Fibroblast of lung (primary cell): ENCODE measurements around the gene BAZ1B. TPM values are rescaled to one million over a fixed set of nuclear protein-coding genes. Genes with fewer than 3 reads are reported as not detected.
A peak's percentile ranks its signal among the peaks of the same experiment; 100 is the strongest.

ENCODE experiments used
- DNase-seq, 2 donors: peaks; one replicate each; pipeline versions ENCODE4 v3.0.0 to v3.0.0-alpha.2; 2010; ENCODE audit warnings: low read depth in 2 of 2
- H2AFZ ChIP-seq: 2 replicates; pipeline ENCODE4 v1.5.1; 2012; ENCODE audit warnings: low read length, control low read depth, inconsistent platforms
- H3K27ac ChIP-seq: 2 replicates; pipeline ENCODE4 v1.5.1; 2011; ENCODE audit warnings: low read length, control low read depth; ENCODE audit not compliant: insufficient read depth
- H3K27me3 ChIP-seq: 2 replicates; pipeline ENCODE4 v1.5.1; 2011; ENCODE audit warnings: mild to moderate bottlenecking, low read length; ENCODE audit not compliant: control insufficient read depth, insufficient read depth
- H3K36me3 ChIP-seq: 2 replicates; pipeline ENCODE4 v1.5.1; 2011; ENCODE audit warnings: low read length; ENCODE audit not compliant: control insufficient read depth, insufficient read depth
- H3K4me1 ChIP-seq: 2 replicates; pipeline ENCODE4 v1.5.1; 2011; ENCODE audit warnings: low read length; ENCODE audit not compliant: control insufficient read depth, insufficient read depth; ENCODE audit errors: extremely low read depth
- H3K4me2 ChIP-seq: 2 replicates; pipeline ENCODE4 v1.5.1; 2011; ENCODE audit warnings: low read length, control low read depth; ENCODE audit not compliant: insufficient read depth; ENCODE audit errors: extremely low read depth
- H3K4me3 ChIP-seq, 4 experiments: fragments of 200-600 bp in 1 of 4; sonication (generic) in 1 of 4; replicated peaks in 1 of 4; 2 replicates each; pipeline ENCODE4 v1.5.1; 2011 to 2016; ENCODE audit warnings: low read length in 4 of 4, low read depth in 3 of 4, mild to moderate bottlenecking in 3 of 4, control low read depth in 2 of 4, inconsistent platforms in 1 of 4, mixed read lengths in 1 of 4; ENCODE audit not compliant: insufficient read depth in 1 of 4; ENCODE audit errors: control extremely low read depth in 1 of 4
- H3K79me2 ChIP-seq: 2 replicates; pipeline ENCODE4 v1.5.1; 2012; ENCODE audit warnings: mild to moderate bottlenecking, low read length, inconsistent platforms; ENCODE audit not compliant: control insufficient read depth, insufficient read depth
- H3K9ac ChIP-seq: 2 replicates; pipeline ENCODE4 v1.5.1; 2011; ENCODE audit warnings: mild to moderate bottlenecking, low read length, control low read depth; ENCODE audit not compliant: insufficient read depth
- H3K9me3 ChIP-seq: 2 replicates; pipeline ENCODE4 v1.5.1; 2012; ENCODE audit warnings: low read depth, low read length; ENCODE audit not compliant: control insufficient read depth, insufficient read depth
- H4K20me1 ChIP-seq: 2 replicates; pipeline ENCODE4 v1.5.1; 2011; ENCODE audit warnings: low read length; ENCODE audit not compliant: control insufficient read depth, insufficient read depth; ENCODE audit errors: extremely low read depth
- CTCF ChIP-seq, 2 donors: IDR thresholded peaks in 1 of 2; conservative IDR thresholded peaks in 1 of 2; 1 replicate in 1 of 2; 2 replicates in 1 of 2; pipeline ENCODE4 v1.5.1; 2011 to 2012; ENCODE audit warnings: low read length in 2 of 2, control low read depth in 1 of 2, inconsistent platforms in 1 of 2, low read depth in 1 of 2, mild to moderate bottlenecking in 1 of 2
- EZH2 ChIP-seq: IDR thresholded peaks from 2 replicates; pipeline ENCODE4 v1.5.1; 2012; ENCODE audit warnings: low read length, control low read depth, mild to moderate bottlenecking; ENCODE audit errors: missing control alignments
- polyA plus RNA-seq, 2 donors: library from polyadenylated mRNA; depleted of rRNA in 1 of 2; stranded (reverse) in 1 of 2; unstranded in 1 of 2; fragments of >200 nt; gene quantifications; 2 replicates each; pipeline ENCODE4 v1.2.1, GENCODE V29; 2011 to 2012; ENCODE audit warnings: missing spikeins in 1 of 2
- total RNA-seq: library from RNA; depleted of rRNA; stranded (reverse); fragments of >200 nt; gene quantifications from 2 replicates; pipeline ENCODE4 v1.2.1, GENCODE V29; 2014

The BAZ1B gene
- total and polyA plus RNA-seq, 2 donors (not counting 1 experiment from before 2014, with no cell fraction given), result 30.5 to 68.9 TPM

GRCh38 chr7:73504920-73505319 is 17.2 kb downstream of the BAZ1B start:
- H3K27ac ChIP-seq, result no peak overlapping the region
- no peak overlapping the region for H3K9ac ChIP-seq
- H3K4me3 ChIP-seq, result no peak overlapping the region
- no peak overlapping the region for H2AFZ ChIP-seq
- no peak for DNase-seq
- H3K4me1 ChIP-seq, result no peaks in the 10 kb centered on the region
- H3K36me3 ChIP-seq, result peaks cover 30% of the 10 kb centered on the region
- H3K27me3 ChIP-seq, result no peaks in the 10 kb centered on the region
- H3K9me3 ChIP-seq, result no peaks in the 10 kb centered on the region
- H3K4me2 ChIP-seq, result no peak overlapping the region
- TF ChIP-seq EZH2 (no peak), CTCF (conservative IDR thresholded peaks at IDR 0.05 in 1 of 2, IDR thresholded peaks at IDR 0.05 in 1 of 2; ENCODE audit: low read depth in 1 of 2, low read length in 2 of 2) (no peak)
- no peaks in the 10 kb centered on the region for H4K20me1 ChIP-seq
- H3K79me2 ChIP-seq, result peaks cover 42% of the 10 kb centered on the region

DNA sequence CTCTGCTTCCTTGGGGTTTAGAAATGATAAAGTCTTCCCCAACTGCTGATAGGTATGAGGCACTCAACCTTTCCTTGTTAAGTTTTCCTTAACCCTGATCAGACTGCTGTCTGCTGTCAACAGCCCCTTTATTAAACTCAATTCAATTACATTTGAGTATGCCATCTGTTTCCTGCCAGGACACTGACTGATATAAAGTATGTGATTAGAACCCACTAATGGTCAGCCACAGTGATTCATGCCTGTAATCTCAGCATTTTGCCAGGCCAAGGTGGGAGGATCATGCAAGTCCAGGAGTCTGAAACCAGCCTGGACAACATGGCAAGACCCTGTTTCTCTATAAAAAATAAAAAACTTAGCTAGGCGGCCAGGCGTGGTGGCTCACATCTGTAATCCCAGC is 18.1 kb downstream of the BAZ1B start:
- peaks cover 38% of the 10 kb centered on the region for H3K79me2 ChIP-seq
- H3K4me1 ChIP-seq, result no peaks in the 10 kb centered on the region
- H3K9ac ChIP-seq, result no peak overlapping the region
- H2AFZ ChIP-seq, result no peak overlapping the region
- H3K9me3 ChIP-seq, result no peaks in the 10 kb centered on the region
- H3K27me3 ChIP-seq, result no peaks in the 10 kb centered on the region
- peak in 1 of 2 donors; percentile 24 for DNase-seq
- H3K4me3 ChIP-seq, result no peak overlapping the region
- H3K27ac ChIP-seq, result no peak overlapping the region
- no peak overlapping the region for H3K4me2 ChIP-seq
- TF ChIP-seq EZH2, result no peak
- no peak for TF ChIP-seq CTCF (conservative IDR thresholded peaks at IDR 0.05 in 1 of 2, IDR thresholded peaks at IDR 0.05 in 1 of 2; ENCODE audit: low read depth in 1 of 2, low read length in 2 of 2)
- H3K36me3 ChIP-seq, result peaks cover 31% of the 10 kb centered on the region
- no peaks in the 10 kb centered on the region for H4K20me1 ChIP-seq

- Histone ChIP-seq H2AFZ (no peak overlapping the region), H4K20me1 (no peaks in the 10 kb centered on the region), H3K4me2 (no peak overlapping the region), H3K4me3 (no peak overlapping the region), H3K79me2 (peaks cover 36% of the 10 kb centered on the region), H3K27ac (no peak overlapping the region), H3K9ac (no peak overlapping the region), H3K9me3 (no peaks in the 10 kb centered on the region), H3K4me1 (no peaks in the 10 kb centered on the region), H3K36me3 (peaks cover 30% of the 10 kb centered on the region), H3K27me3 (no peaks in the 10 kb centered on the region)
- TF ChIP-seq CTCF (conservative IDR thresholded peaks at IDR 0.05 in 1 of 2, IDR thresholded peaks at IDR 0.05 in 1 of 2; ENCODE audit: low read depth in 1 of 2, low read length in 2 of 2), result no peak
- TF ChIP-seq EZH2, result no peak
- DNase-seq, result no peak
Observed at GRCh38 chr7:73503229-73503628, 18.9 kb downstream of the BAZ1B start.
